ENCODE data around the gene TMEM209.

TMEM209 gene

GRCh38 chr7:130118294-130118693 lies 86.9 kb downstream of the TMEM209 start:
- DNase-seq: no peak

- DNase-seq: no peak
These were observed 90.4 kb downstream of the TMEM209 start for GRCh38 chr7:130114776-130115175.
